K562 (cell line): ENCODE data around the gene MPC1.

Source experiments
- BRCA1 ChIP-seq, 2 experiments: fragments of 450-650 bp in 1 of 2; sonication (generic) in 1 of 2; formaldehyde crosslinking in 1 of 2; IDR thresholded peaks; 2 replicates each; pipeline versions ENCODE4 v1.5.0 to v1.6.1; 2017 to 2020; ENCODE audit warnings: mild to moderate bottlenecking in 1 of 2, missing genetic modification reagents in 1 of 2
- CTCF ChIP-seq, 3 experiments: IDR thresholded peaks in 2 of 3; conservative IDR thresholded peaks in 1 of 3; 2 replicates each; pipeline ENCODE4 v1.5.1; 2011 to 2012; ENCODE audit warnings: low read length in 3 of 3, mild to moderate bottlenecking in 3 of 3, control low read depth in 2 of 3, improper control_type of control experiment in 1 of 3, inconsistent platforms in 1 of 3, low read depth in 1 of 3, mixed read lengths in 1 of 3, moderate library complexity in 1 of 3; ENCODE audit not compliant: insufficient read depth in 2 of 3
- NR2C2 ChIP-seq, 2 experiments: fragments of 200-800 bp in 1 of 2; sonication (Bioruptor generic) in 1 of 2; sonication (generic) in 1 of 2; formaldehyde crosslinking in 1 of 2; IDR thresholded peaks; 2 replicates each; pipeline versions ENCODE4 v1.6.1 to v1.8.0; 2016 to 2022; ENCODE audit warnings: mild to moderate bottlenecking in 1 of 2, missing compliant biosample characterization in 1 of 2, missing genetic modification characterization in 1 of 2, missing genetic modification reagents in 1 of 2
- POLR2A ChIP-seq: fragments of 450-650 bp; conservative IDR thresholded peaks from 2 replicates; pipeline ENCODE4 v1.6.1; 2016
- SIN3A ChIP-seq, 2 experiments: fragments of 150-350 bp in 1 of 2; IDR thresholded peaks; 2 replicates each; pipeline ENCODE4 v1.6.1; 2011 to 2016; ENCODE audit warnings: borderline replicate concordance in 2 of 2, low read depth in 2 of 2, low read length in 2 of 2, mild to moderate bottlenecking in 2 of 2, moderate library complexity in 2 of 2; ENCODE audit not compliant: control insufficient read depth in 1 of 2
- ZFP36 ChIP-seq: fragments of 150-350 bp; IDR thresholded peaks from 2 replicates; pipeline ENCODE4 v1.6.1; 2018; ENCODE audit warnings: low read length, low read depth; ENCODE audit not compliant: partially characterized antibody
- ZNF668 ChIP-seq: fragments of 250-450 bp; sonication (Bioruptor Pico); IDR thresholded peaks from 2 replicates; pipeline ENCODE4 v1.8.0; 2022; ENCODE audit warnings: mild to moderate bottlenecking, inconsistent platforms

- no peak for TF ChIP-seq BRCA1 (IDR thresholded peaks at IDR 0.05)
- no peak for TF ChIP-seq BRCA1 (CRISPR knock-in tag; IDR thresholded peaks at IDR 0.05)
- TF ChIP-seq ZNF668 (CRISPR knock-in tag), result no peak
- no peak for TF ChIP-seq CTCF (IDR thresholded peaks at IDR 0.05 in 2 of 3, conservative IDR thresholded peaks at IDR 0.05 in 1 of 3; ENCODE audit: insufficient read depth in 2 of 3, low read depth in 1 of 3, low read length in 3 of 3)
- TF ChIP-seq SIN3A (IDR thresholded peaks at IDR 0.05; ENCODE audit: borderline replicate concordance in 2 of 2, control insufficient read depth in 1 of 2, low read depth in 2 of 2, low read length in 2 of 2), result no peak
- no peak for TF ChIP-seq NR2C2 (CRISPR knock-in tag; IDR thresholded peaks at IDR 0.05)
- TF ChIP-seq NR2C2 (tag; IDR thresholded peaks at IDR 0.05), result no peak
- no peak for TF ChIP-seq ZFP36
- no peak for TF ChIP-seq POLR2A
Observed at GRCh38 chr6:166317261-166318212, 65.2 kb downstream of the MPC1 start.
